ENCODE data around the gene RAPGEF1.

The RAPGEF1 gene

DNA sequence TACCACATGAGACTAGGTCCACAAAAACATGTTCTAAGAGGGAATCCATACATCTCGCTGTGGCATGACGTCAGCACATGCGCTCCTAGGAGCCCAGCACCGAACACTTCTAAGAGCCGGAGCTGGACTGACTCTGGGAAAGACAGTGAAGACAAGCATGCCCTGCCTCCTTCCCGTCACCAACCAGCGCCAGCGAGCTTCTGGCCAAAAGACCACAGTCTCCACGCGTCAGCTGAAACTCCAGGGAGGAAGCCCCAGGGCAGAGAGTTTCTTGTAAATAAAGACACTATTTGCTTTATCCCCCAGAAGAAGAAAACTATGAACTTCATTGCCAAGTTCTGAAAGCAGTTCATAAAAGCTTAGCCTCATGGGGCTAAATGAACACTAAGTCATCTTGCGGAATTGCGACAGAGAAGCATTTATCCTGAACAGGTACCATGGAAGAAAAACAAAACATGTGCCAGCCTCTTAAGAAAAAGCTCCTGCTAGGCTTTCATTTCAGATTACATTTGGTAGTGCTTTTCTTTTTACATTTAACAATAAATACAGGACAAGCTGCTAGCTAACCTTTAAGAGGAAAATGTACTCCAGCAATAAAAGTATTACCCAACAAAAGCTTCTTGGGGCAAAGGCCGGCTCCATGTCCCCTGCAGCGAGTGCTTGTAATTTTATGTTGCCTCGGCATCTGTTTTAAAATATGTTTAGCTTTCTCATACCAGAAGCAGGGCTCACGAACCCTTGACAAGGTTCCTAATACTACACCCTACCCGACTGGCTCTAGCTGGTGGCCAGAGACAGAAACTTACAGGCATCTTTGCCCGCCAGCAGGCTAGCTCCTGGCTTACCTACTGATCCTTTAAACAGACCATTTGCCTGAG, 98.0 kb downstream of the RAPGEF1 start:
- DNase-seq, result no peak

DNA sequence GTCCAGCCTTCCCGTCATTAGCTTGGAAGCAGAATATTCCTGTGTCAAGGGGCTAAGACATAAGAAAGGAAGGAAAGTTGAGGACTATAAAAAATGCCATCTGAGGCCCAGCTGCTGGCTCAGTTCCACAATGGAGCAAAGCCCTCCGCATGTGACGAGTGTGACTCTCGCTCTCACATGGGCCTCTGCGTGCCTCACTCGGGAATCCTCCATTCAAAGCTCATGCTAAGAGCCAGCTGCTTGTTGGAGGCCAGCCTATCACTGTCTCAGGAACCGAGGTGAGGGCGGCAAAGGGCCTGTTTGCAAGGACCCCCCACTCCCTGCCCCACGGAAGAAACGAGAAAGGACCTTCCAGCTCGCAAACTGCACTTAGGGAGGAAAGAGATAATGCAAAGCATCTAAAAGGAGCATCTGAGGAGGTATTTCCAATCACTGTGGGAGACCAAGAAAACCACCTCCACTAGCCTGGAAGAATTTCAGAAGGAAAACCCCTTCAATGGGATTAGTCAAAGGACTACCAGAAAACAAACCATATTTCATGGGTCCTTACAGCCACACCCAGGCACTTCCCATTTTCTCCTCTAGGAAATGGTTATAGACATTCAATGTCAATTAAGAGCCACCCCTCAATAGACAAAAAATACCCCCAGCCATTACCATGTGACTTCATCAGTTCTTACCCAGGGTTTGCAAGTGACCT, 99.3 kb downstream of the RAPGEF1 start:
- DNase-seq, result no peak

DNA sequence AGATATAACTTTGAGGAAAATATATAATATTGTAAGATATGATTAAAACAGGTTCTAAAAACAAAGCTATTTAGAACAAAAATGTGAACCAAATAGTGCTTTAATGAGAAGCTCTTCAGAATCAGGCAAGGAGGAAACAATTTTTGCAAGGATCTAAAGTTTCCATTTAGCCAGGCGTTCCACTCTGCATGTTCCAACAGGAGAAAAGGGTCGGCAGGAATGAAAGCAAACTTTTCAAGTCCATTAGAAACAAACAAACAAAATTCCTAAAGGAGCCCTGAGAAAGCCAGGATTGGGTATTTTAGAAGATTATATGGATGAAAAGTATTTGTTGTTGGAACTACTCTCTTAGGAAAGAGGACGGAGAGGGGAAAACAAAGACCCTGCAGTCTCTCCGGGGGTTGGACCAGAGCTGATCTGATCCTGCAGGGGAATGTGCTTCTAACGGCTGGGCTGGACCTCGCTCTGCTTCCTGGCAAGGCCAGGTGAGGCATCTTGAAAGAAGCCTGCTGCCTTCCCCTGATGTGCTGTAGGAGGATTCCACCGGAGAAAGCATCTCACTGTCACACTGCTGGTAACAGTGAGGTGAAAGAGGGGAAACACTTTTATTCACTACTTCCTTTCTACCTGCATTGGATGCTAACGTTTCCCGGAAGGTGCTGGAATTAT, 100.0 kb downstream of the RAPGEF1 start:
- DNase-seq, result no peak

- no peak for DNase-seq
These were observed 103.3 kb downstream of the RAPGEF1 start for GRCh38 chr9:131636593-131636992.

- DNase-seq, result no peak
These were observed 104.0 kb downstream of the RAPGEF1 start for GRCh38 chr9:131635892-131636291.

DNA sequence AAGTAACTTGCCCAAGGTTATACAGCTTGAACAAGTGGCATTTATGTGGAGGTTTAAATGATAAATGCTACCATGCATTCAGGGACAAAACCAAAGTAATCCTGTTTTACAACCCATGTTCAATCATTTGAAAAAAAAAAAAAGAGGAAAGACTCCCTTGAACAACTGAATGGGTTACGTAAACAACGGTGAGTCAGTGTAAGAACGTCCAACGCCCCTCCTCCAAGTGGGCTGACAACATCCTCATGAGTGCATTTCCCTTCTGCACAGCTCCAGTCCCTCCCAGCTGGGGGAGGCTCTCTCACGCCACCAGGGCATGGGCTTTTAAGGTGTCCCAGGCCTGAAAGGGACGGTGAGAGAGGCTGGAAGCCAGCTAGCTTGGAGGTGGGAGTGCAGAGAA, 104.6 kb downstream of the RAPGEF1 start:
- peak; percentile 97 for DNase-seq

- no peak for DNase-seq
These were observed 106.3 kb downstream of the RAPGEF1 start for GRCh38 chr9:131633491-131634031.

DNA sequence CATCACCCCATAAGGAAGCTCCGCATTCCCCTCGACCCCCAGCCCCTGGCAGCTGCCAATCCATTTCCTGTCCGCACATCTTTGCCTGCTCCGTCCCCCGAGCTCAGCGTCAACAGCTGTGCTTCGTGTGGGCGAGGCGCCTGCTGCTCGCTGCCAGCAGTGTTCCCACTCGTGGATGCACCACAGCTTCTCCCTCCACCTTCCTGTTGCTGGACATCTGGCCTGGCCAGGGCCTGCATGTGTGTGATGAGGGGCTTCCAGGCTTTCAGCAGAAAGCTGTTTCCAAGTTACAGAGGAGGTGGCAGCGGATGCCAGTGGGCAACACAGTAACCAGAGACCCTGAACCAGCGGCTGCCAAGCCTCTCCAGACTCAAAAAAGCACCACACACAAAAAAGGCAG, 108.6 kb downstream of the RAPGEF1 start:
- DNase-seq, result no peak

GRCh38 chr9:131630205-131630831, 109.6 kb downstream of the RAPGEF1 start:
- DNase-seq, result peak; percentile 31

- DNase-seq, result no peak
These were observed 110.1 kb downstream of the RAPGEF1 start for GRCh38 chr9:131629825-131630204.

DNA sequence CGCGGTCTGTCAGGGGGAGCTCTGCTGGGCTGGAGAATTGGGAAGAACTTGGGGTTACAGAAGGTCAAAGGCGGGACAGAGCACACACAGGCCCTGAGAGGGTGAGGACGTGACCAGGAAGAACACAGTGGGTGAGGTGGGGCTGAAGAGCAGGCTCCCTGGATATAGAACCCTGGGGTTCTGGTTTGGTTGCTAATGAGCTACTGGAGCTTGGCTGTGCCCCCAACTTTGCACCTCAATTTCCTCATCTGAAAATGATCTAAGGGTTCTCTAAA, 110.7 kb downstream of the RAPGEF1 start:
- no peak for DNase-seq

DNA sequence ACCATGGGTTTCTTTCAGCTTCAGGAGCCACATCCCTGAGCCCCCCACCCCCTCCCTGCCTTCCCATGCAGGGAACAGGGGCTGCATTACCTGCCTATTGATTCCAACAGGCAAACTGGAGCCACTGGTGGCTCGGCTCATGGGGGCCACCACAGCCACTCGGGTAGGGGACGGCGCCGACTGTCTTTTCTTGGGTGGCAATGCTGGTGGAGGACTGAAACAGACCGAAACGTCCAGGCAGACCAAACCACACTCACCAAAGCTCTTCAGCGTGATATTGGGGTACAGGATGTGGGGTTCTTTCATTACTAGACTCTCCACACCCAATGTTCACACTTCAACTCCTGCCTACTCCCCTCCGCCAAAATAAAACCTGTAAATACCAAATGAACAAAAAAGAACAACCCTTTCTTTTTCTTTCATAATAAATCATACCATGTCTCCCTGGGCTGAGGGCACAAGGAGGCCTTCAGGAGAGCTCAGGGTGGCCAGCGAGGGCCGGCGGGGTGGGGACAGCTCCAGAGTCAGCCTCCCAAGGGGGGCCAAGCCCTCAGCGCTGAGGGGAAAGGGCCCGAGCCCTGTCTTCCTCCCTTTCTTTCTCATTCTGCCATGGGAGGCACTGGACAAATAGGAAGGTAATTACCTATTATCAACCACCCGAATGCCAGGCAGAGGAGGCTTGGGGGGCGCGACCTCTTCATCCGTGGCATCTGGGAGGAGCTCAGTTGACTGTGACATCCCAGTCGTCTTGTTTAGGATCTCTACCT, 111.2 kb downstream of the RAPGEF1 start:
- no peak for DNase-seq

- peak; percentile 73 for DNase-seq
These were observed 112.0 kb downstream of the RAPGEF1 start for GRCh38 chr9:131627648-131628458.

- no peak for DNase-seq
These were observed 112.6 kb downstream of the RAPGEF1 start for GRCh38 chr9:131627326-131627647.

GRCh38 chr9:131625790-131626670, 113.8 kb downstream of the RAPGEF1 start:
- no peak for DNase-seq

DNA sequence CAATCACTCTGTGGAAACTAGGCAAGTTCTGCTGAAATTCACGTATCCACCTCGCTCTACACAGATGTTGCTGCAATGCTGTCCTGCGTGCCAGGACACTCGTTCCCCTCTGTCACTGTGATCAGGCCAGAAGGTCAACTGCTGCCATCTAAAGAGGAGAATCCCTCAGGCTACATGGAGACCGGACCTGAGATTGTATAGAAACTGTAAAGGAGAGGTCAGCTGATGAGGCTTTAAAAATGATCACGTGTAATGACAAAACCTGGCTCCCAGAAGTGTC, 114.4 kb downstream of the RAPGEF1 start:
- DNase-seq, result no peak

- DNase-seq, result peak; percentile 31
These were observed 115.0 kb downstream of the RAPGEF1 start for GRCh38 chr9:131624636-131625507.

DNA sequence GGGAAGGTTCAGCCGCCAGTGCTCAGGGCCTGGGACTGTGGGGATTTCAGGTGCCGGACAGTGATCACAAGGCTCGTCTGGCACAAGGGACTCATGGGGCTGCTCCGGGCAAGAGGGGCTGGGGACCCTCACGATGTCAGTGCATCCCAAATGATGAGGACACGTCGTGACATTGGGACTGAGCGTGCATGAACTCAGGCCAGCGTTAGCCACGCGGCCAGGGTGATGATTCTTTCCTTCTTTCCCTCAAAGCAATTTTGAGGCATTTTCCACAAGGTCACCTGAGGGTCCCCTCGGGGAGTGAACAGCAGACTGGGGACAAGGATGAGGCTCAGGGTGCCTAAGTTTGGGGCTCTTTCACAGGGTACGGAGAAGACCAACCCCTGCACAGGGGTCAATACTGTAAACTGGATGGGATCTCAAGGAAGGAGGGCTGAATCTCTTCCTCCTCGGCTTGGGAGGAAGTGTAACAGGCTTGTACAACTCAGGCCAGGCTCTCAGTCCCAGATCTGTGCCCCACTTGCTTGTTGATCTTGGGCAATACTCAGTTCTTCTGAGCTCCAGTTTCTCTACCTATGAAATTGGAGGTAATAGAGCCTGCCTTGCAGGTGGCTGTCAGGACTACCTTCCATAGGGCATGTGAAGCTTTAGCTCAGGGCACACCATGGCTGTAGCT, 116.1 kb downstream of the RAPGEF1 start:
- peak; percentile 54 for DNase-seq

DNA sequence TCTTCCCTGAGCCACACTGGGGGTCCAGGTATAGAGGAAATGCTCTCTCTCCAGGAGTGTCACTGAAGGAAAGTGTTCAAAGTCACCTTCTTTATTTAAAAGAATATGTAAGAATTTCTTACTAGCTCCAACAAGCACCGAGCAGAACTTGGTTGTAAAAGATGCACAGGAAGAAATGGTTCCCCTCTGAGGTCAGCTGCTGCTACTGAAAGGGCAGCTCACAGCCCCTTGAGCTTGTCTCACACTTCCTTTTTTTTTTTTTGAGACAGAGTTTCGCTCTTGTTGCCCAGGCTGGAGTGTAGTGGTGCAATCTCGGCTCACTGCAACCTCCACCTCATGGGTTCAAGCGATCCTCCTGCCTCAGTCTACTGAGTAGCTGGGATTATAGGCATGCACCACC, 117.4 kb downstream of the RAPGEF1 start:
- peak; percentile 92 for DNase-seq

All from MV-4-11 (cell line).